ENCODE measurements around the gene WDR36. TPM values are rescaled to one million over a fixed set of nuclear protein-coding genes. Genes with fewer than 3 reads are reported as not detected.
A peak's percentile ranks its signal among the peaks of the same experiment; 100 is the strongest.
"Not testable (repeated sequence)": the region's sequence is repeated elsewhere in the genome, so short reads cannot be mapped to it uniquely, and the experiment has no call there.

WDR36 gene
- total RNA-seq, 6 experiments from 2014 or later, result 12.7 to 17.5 (median 16.5) TPM

DNA sequence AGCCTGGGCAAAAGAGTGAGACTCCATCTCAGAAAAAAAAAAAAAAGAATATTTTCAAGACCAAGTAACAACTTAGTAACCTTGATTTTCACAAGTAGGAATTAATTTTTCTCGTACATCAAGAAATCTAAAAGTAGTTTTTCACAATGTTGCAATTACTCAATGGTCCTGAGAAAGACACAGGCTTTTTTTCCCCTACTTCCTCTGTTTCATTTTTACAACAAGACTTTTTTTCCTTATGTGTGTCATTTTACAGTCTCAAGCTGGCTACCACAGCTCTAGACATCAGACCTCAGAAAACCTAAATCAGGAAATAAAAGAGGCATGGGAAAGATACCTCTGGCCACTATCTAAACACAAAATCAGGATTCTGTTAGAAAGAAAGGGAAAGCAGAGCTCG, 45.9 kb downstream of the WDR36 start:
- ATAC-seq (no peak), DNase-seq (no peak)
- intact Hi-C loops (cut with DNase I), result no loop called here
- H3K9me3 ChIP-seq, result no peaks in the 10 kb centered on the region
- H3K4me3 ChIP-seq, result no peak overlapping the region
- H3K27me3 ChIP-seq, result no peaks in the 10 kb centered on the region
- no peaks in the 10 kb centered on the region for H3K36me3 ChIP-seq
- peaks cover 0 to 9% (median 0%) of the 10 kb centered on the region in 4 donors for H3K4me1 ChIP-seq
- WGBS (ENCODE audit: insufficient coverage, low coverage, low lambda C conversion rate, missing lambda C conversion rate), result 67% methylated on average over 2 of the region's 2 CpGs
- no peak for TF ChIP-seq POLR2A (IDR thresholded peaks at IDR 0.05)
- no peak for TF ChIP-seq CTCF (IDR thresholded peaks at IDR 0.05)
- H3K27ac ChIP-seq, result no peak overlapping the region

DNA sequence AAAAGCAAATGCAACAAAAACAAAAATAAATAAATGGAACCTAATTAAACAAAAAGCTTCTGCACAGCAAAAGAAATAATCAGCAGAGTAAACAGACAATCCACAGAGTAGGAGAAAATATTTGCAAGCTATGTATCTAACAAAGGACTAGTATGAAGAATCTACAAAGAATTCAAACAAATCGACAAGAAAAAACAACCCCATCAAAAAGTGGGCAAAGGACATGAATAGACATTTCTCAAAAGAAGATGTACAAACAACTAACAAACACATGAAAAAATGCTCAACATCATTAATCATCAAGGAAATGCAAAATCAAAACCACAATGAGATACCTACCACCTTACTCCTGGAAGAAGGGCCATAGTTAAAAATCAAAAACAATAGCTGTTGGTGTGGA, 49.3 kb downstream of the WDR36 start:
- H3K27me3 ChIP-seq; ATAC-seq; intact Hi-C loops (cut with DNase I); DNase-seq; H3K9me3 ChIP-seq; H3K4me3 ChIP-seq; H3K36me3 ChIP-seq; H3K4me1 ChIP-seq; H3K27ac ChIP-seq: not testable (repeated sequence)
- WGBS (ENCODE audit: insufficient coverage, low coverage, low lambda C conversion rate, missing lambda C conversion rate), result 100% methylated on average over 1 of the region's 1 CpG

- 81% methylated on average over 2 of the region's 4 CpGs for WGBS (ENCODE audit: insufficient coverage, low coverage, low lambda C conversion rate, missing lambda C conversion rate)
- no peaks in the 10 kb centered on the region for H3K27me3 ChIP-seq
- TF ChIP-seq CTCF (IDR thresholded peaks at IDR 0.05), result no peak
- no peak for TF ChIP-seq POLR2A (IDR thresholded peaks at IDR 0.05)
- intact Hi-C loops (cut with DNase I), result no loop called here
- ATAC-seq (no peak), DNase-seq (no peak)
- no peak overlapping the region for H3K4me3 ChIP-seq
- H3K4me1 ChIP-seq, result no peaks in the 10 kb centered on the region
- no peaks in the 10 kb centered on the region for H3K9me3 ChIP-seq
- no peak overlapping the region for H3K27ac ChIP-seq
- no peaks in the 10 kb centered on the region for H3K36me3 ChIP-seq
Observed at GRCh38 chr5:111142932-111143331, 50.8 kb downstream of the WDR36 start.

- DNase-seq (no peak), ATAC-seq (peak in 2 of 4 donors; percentile 25 to 27)
- intact Hi-C loops (cut with DNase I), result no loop called here
- WGBS (ENCODE audit: insufficient coverage, low coverage, low lambda C conversion rate, missing lambda C conversion rate), result 65% methylated on average over 5 of the region's 5 CpGs
- Histone ChIP-seq H3K4me3 (no peak overlapping the region), H3K9me3 (no peaks in the 10 kb centered on the region), H3K4me1 (no peaks in the 10 kb centered on the region), H3K27ac (no peak overlapping the region), H3K27me3 (no peaks in the 10 kb centered on the region), H3K36me3 (no peaks in the 10 kb centered on the region)
- no peak for TF ChIP-seq CTCF (IDR thresholded peaks at IDR 0.05)
- no peak for TF ChIP-seq POLR2A (IDR thresholded peaks at IDR 0.05)
Observed at GRCh38 chr5:111143910-111144309, 51.8 kb downstream of the WDR36 start.

DNA sequence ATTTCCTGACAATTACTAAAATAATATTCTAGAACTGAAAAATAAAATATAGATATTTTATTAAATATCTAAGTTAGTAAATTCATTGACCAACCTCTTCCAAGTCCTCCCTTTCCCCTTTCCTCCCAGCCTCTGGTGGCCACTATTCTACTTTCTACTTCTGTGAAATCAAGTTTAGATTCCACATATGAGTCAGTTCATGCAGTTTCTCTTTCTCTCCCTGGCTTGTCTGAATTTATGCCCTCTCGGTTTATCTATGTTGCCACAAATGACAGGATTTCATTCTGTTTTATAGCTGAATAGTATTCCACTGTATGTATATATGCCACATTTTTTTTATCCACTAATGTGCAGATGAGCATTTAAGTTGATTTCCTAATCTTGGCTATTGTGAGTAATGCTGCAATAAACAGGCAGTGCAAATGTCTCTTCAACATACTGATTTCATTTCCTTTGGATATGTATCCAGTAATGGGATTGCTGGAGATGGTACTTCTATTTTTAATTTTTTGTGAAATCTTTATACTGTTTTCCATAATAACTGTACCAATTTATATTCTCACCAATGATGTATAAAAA, 52.3 kb downstream of the WDR36 start:
- Histone ChIP-seq H3K27me3 (no peaks in the 10 kb centered on the region), H3K27ac (no peak overlapping the region), H3K4me3 (no peak overlapping the region), H3K4me1 (no peaks in the 10 kb centered on the region), H3K36me3 (no peaks in the 10 kb centered on the region), H3K9me3 (no peaks in the 10 kb centered on the region)
- intact Hi-C loops (cut with DNase I), result no loop called here
- WGBS (ENCODE audit: insufficient coverage, low coverage, low lambda C conversion rate, missing lambda C conversion rate), result 72% methylated on average over 1 of the region's 1 CpG
- no peak for TF ChIP-seq POLR2A (IDR thresholded peaks at IDR 0.05)
- TF ChIP-seq CTCF (IDR thresholded peaks at IDR 0.05), result no peak
- no peak for ATAC-seq
- no peak for DNase-seq
